ENCODE measurements around the gene GTSE1.

Gene GTSE1

DNA sequence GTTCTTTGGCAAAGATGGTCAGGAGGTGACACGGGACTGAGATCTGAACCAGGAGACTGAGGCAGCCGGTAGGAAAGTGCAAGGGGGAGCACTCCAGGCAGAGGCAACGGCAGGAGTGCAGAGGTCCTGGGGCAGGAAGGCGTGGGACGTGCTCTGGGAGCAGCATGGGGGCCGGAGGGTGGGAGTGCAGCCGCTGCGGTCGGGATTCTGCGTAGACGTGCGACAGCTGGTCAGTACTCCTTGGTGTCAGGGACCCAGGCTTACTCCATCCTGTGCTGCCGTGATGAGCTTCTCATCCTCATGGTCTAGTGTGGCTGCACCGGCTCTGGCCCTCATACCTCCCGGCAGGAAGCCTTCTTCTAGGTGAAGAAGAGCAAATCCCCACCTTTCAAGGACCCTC is 21.9 kb downstream of the GTSE1 start:
- in situ Hi-C loops (cut with MboI; ENCODE audit: low pct_unique_long_range_greater_than_20kb, low sequenced_read_pairs) = no loop called here
- no peak for DNase-seq

DNA sequence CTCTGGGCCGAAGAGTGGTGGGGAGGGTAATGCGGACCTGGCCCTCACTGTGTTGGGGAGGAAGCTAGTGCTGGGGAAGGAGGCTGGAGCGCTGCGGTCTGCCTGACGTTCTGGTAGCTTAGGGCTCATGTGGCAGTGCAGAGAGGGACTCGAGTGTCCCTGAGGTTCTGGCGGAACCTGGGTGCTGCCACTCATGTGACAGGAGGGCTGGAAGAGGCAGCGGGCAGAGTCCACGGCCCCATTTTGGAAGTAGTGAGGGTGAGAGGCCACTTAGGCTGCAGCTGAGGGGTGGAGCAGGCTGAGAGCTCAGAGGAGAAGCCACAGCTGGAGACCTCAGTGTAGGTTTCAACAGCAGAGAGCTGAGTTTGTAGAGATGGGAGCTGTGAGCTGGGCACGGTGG is 22.6 kb downstream of the GTSE1 start:
- in situ Hi-C loops (cut with MboI; ENCODE audit: low pct_unique_long_range_greater_than_20kb, low sequenced_read_pairs) = no loop called here
- DNase-seq = no peak

DNA sequence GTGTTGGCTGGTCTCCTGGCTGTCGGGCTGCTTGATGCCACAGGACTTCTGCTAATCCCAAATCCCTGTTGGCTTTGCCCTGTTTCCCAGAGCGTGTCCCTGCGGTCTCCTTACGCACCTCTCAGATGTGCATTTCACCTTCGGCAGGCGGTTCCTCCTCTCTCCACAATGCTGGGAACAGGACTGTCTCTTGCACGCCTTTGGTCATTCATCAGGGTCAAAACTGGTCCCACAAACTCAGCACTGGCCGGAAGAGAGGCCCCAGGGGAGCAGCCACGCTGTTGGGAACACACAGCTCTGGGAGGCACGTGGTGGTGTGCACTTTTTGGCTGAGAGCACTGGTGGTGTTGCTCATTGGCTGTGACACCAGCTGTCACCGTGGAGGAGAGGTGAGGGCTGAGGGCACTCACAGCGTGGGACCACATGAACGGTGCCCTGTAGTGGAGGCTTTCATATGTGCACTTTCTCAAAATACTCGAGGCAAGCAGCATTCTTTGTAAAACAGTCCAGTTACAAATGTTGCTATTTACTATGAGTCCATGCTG is 23.6 kb downstream of the GTSE1 start:
- DNase-seq = no peak
- in situ Hi-C loops (cut with MboI; ENCODE audit: low pct_unique_long_range_greater_than_20kb, low sequenced_read_pairs) = no loop called here

DNA sequence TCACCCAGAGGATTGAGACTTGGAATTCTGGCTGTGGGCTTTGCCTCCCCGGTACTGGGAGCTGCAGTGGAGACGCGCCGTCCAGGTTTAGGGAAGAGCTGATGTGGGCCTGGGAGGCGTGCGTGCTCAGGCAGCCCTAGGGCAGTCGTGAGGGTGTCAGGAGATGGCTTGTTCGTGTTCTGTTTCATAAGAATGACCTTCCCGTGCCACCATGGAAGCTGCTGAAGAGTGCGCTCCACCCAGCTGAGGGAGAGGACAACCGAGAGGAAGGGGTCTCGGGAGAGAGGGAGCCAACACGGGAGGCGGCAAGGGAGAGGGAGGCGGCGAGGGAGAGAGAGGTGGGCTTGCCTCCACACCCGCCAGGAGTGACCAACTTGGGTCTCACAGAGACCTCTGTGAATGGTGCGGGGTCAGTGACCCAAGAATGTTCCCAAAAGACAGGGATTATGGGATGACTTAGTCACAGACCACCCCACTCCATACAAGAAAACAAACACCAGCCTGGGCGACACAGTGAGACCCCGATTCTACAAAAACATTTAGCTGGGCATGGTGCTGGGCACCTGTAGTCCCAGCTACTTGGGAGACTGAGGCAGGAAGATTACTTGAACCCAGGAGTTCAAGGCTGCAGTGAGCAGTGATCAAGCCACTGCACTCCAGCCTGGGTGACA is 24.2 kb downstream of the GTSE1 start:
- no peak for DNase-seq
- in situ Hi-C loops (cut with MboI; ENCODE audit: low pct_unique_long_range_greater_than_20kb, low sequenced_read_pairs) = no loop called here

DNA sequence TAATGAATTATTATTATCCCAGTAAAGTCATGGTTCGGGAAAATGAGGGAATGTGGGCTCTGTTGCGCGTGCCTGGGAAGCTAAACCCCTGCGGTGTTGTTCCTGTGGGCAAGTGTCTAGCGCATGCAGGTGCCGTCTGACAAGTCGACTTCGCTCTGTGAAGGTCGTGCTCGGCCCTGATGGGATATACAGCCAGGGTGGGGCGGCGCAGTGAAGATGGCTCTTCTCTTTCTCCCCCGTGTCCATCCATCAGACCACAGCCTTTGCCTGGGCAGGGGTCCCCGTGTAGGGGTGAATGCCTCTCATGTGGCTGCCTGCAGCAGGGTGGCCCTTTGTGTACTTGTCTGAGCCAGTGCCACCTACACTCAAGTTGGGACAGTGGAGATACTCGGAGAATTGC is 26.0 kb downstream of the GTSE1 start:
- in situ Hi-C loops (cut with MboI; ENCODE audit: low pct_unique_long_range_greater_than_20kb, low sequenced_read_pairs) = no loop called here
- no peak for DNase-seq

DNA sequence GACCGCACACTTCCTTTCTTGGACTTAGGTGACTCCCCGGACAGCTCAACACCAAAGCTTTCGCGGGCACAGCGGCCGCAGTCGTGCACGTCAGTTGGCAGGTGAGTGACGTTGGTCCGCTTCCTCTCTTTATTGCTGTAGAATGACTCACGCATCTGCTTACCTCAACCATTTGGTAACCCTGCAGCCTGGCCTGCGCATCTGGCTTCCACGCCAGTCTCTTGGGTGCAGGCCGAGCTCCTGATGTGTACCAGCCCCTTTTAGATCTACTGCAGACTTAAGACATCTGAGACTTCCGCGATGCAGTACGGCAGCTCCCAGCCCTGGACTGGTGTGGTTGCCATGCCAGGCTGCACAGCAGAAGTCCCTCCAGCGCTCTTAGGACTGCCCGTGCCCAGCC is 26.5 kb downstream of the GTSE1 start:
- DNase-seq = no peak
- in situ Hi-C loops (cut with MboI; ENCODE audit: low pct_unique_long_range_greater_than_20kb, low sequenced_read_pairs) = no loop called here

DNA sequence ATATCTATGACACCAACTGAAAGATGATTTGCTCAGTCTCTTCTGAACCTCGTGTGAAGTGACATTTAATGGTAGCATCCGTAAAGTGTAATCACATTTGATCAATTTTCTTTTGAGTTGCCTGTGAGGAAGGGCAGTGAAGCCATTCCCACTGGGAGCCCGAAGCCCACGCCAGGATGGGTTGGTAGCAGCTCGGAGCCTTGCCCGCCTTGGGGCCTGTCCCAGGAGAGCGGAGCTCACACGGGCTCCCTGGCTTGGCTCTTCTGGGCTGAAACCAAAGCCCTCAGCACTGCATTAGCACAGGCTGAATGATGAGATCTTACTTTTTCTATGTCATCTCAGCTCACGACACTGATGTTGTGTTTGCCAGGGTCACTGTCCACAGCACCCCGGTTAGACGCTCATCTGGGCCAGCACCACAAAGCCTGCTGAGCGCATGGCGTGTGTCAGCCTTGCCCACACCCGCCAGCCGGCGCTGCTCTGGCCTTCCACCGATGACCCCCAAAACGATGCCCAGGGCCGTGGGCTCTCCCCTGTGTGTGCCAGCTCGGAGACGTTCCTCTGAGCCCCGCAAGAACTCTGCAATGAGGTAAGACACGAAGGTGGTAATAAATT is 29.5 kb downstream of the GTSE1 start:
- DNase-seq = no peak
- in situ Hi-C loops (cut with MboI; ENCODE audit: low pct_unique_long_range_greater_than_20kb, low sequenced_read_pairs) = no loop called here

DNA sequence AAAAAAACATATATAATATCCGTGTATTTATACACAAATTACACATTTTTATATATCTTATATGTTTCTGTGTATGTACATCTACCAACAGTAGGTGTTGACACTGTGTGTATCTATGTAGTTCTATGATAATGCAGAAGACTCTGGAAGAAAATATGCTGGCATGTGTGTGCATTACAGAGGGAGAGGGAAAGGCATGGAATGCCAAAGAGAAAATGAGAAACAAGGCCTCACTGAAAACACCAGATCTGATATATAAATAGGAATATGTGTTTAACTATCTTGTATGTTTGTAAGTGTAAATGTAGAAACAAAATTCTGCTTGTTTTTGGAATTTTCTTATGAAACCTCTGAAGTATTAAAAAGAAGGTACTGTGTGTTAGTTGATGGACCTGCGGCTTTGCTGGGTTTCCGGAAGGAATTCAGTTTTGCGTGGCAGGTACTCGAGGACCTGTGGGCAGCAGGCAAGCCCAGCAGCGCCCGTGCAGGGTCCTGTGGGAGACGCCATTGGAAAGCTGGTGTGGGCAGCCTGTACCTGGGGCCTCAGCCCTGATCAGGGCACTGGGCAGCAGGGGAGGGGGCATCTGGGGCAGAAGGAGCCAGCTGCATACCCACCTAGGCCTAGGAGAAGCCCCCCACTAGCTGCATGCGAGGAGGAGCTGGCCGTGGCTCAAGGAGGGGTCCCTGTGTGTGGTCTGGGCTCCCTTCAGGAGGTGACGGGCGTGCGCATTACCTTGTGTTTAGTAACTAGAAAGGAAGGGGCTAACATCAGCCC is 31.2 kb downstream of the GTSE1 start:
- in situ Hi-C loops (cut with MboI; ENCODE audit: low pct_unique_long_range_greater_than_20kb, low sequenced_read_pairs) = no loop called here
- DNase-seq = no peak

DNA sequence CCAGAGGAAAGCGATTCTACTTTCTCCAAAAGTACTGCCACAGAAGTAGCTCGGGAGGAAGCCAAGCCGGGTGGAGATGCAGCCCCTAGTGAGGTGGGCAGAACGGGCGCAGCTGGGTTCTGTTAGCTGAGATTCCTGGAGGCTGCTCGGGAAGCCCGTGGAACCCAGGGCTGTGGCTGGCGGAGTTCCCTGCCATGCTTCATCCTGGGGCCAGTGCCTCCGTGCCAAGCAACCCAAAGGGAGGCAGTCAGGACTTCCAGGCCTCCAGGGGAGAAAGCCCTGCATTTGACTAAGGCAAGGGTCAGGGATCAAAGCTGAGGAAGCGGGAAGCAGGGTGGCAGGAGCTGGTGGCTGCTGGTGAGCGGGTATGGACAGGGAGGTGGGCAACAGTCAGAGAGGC is 32.1 kb downstream of the GTSE1 start:
- in situ Hi-C loops (cut with MboI; ENCODE audit: low pct_unique_long_range_greater_than_20kb, low sequenced_read_pairs) = no loop called here
- DNase-seq = no peak

DNA sequence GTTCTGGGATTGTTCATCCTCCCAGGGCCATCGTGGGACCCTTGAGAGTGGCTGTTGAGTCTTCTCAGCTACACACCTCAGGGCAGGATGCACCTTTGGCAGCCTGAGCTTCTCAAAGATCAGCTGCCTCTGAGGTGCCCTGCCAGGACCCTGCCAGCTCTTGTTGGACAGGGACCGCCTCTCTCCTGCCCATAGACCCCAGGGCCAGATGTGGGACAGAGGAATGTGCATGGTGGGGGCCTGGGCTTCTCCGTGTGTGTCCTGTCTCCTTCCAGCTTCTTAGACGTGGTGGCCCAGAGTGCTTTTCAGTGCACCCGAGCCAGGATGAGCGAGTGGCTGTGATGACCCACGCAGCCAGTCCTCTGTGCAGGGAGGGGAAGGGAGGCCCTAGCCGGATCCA is 32.9 kb downstream of the GTSE1 start:
- no peak for DNase-seq
- in situ Hi-C loops (cut with MboI; ENCODE audit: low pct_unique_long_range_greater_than_20kb, low sequenced_read_pairs) = no loop called here

DNA sequence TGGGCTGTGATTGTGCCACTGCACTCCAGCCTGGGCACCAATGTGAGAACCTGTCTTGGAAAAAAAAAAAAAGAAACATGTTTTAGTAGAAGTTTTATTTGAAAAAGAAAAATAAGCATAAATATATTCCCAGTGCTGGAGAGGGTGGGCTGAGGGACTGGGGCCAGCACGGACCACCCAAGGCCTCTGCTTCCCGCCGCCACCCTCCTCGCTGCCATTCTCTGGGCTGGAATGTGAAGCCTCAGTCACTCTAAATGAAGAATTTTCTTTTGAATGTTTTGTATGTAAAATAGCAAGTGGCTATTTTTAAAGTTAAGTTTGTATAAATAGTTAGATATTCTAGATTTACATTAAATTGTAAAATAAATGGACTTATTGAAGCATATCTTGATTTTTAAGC is 33.8 kb downstream of the GTSE1 start:
- in situ Hi-C loops (cut with MboI; ENCODE audit: low pct_unique_long_range_greater_than_20kb, low sequenced_read_pairs) = no loop called here
- no peak for DNase-seq

DNA sequence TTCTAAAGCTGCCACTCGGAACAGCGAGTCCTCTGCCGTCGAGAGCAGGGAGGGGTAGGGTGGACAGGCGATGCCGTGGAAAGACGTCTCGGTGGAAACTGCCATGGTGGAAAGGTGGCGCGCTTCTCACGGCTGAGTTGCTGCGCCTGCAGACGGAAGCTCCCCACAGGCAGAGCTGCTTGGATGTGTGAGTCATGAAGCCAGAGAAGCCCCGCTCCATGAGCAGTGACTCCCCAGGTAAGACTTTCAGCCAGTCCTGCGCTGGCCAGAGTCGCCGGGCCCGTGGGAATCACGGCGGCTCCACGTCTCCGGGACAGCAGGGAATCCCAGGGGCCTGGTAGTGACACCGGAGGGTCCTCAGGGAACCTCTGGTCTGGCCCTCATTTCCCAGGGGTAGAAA is 34.8 kb downstream of the GTSE1 start:
- in situ Hi-C loops (cut with MboI; ENCODE audit: low pct_unique_long_range_greater_than_20kb, low sequenced_read_pairs) = no loop called here
- no peak for DNase-seq

DNA sequence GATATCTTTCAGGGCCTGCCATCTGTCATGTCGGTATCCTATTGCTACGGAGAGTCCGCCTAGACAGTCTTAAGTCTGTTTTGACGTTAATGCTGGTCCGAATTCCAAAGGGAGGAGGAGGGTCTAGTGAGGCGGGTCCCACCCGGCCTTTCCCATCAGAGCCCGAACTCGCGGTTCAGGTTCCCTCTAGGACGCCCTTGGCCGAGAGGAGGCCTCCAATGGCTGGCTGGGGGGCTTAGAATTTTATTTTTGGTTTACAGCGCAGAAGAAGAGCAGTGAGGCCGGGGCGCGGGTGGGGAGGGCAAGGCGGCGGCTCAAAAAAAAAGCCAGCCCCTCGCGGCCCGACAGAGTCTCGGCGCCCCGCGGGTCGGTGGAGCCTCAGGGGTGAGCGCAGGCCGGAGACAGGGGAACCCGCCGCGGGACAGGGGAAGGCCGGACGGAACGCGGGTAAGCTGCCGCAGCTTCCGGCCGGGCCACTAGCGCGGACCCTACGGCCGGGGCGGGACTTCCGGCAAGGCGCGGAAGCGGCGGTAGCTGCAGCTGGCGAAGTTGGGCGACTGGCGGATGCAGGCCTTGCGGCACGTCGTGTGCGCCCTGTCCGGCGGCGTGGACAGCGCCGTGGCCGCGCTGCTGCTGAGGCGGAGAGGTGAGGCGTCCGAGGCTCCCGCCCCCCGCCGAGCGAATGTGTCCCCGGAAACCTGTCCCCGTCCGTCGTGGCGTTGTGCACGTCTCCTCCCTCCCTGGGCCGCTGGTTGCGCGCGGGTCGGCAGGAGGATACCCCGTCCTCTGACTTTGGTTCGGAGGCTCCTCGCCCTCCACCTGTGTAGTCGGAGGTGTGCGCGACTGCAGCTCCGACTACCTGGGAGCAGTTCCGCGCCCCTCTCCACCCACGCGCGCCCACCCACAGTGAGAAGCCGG is 38.8 kb downstream of the GTSE1 start, which contains the start of gene TRMU:
Gene TRMU (plus strand): TSS at position 514 of the 918 bp plus-strand sequence. CDS start 51 bp downstream, at position 565.
- DNase-seq = peak; percentile 84
- in situ Hi-C loops (cut with MboI; ENCODE audit: low pct_unique_long_range_greater_than_20kb, low sequenced_read_pairs) = no loop called here

DNA sequence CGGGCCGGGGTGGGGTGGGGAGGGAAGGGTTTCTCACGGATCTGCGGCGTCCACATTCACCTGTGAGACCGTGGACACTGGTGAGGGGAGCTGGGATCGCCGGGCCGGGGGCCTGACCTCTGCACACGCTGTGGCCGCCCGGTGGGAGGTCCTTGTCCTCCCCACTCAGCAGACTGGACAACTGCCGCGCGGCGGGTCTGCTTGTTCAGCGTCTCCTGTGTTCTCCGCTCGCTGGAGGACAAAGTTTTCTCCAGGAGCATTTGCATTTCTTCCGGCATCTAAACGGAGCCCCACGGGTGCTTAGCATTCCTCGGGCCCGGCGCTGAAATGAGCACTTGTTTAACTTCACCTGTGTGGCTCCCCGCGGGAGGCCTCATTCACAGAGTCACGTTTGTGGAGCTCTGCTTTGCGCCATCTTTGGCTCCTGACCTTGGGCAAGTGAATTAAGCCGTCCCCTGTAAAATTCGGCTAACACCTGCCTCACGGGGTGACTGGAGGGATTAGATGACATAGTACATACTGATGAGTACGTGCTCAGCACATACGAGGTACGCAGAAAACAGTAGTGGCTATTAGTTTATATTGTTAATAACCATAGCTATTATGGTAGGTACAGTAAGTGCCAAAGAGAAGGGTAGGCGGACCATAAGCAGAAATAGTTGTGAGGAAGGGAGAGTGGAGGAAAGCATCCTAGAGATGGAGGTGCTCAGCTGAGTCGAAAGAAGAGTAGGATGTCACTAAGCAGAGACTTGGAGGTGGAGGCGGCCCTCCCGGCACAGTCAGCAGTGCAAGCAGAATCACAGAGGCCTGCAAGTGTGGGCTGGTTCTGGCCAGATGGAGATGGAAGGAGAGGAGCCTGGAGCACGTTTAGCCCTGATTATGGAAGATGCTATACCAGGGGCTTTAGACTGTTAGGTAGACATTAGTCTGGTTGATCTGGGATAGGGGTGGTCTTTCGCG is 39.7 kb downstream of the GTSE1 start:
- no peak for DNase-seq
- in situ Hi-C loops (cut with MboI; ENCODE audit: low pct_unique_long_range_greater_than_20kb, low sequenced_read_pairs) = no loop called here

DNA sequence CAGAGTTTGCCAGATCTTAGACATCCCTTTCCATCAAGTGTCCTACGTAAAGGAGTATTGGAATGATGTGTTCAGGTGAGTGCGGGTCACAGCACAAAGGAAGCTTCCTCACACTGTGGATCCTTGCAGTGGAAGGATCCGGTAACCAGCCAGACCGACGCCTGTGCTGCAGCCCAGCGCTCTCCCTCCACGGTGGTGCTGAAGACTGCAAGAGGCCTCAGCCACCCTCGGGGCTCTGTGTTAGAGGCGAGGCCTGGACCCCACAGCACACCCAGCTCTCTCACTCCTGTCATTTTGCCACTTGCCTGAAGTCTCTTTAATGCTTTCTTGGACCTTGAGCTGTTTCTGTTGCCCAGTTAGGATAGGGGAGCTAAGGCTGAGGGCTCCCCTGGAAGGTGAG is 41.2 kb downstream of the GTSE1 start:
- DNase-seq = no peak
- in situ Hi-C loops (cut with MboI; ENCODE audit: low pct_unique_long_range_greater_than_20kb, low sequenced_read_pairs) = no loop called here

DNA sequence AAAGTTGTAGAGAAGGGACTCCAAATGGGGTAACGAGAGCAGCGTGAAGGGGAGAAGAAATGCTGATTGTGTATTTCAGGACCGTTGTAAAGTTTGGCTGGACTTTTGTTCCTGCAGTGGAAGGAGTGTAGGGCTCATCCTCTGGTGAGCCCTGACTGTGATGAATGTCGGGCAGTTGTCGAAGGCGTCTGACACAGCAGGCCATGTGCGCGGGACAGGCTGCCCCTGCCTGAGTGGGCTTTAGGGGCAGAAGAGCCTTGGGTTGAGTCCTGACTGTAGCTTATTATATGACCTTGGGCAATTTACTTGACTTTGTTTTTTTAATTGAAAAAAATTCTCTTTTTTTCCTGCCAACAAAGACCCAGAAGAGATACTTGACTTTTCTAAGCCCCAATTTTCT is 42.0 kb downstream of the GTSE1 start:
- in situ Hi-C loops (cut with MboI; ENCODE audit: low pct_unique_long_range_greater_than_20kb, low sequenced_read_pairs) = no loop called here

DNA sequence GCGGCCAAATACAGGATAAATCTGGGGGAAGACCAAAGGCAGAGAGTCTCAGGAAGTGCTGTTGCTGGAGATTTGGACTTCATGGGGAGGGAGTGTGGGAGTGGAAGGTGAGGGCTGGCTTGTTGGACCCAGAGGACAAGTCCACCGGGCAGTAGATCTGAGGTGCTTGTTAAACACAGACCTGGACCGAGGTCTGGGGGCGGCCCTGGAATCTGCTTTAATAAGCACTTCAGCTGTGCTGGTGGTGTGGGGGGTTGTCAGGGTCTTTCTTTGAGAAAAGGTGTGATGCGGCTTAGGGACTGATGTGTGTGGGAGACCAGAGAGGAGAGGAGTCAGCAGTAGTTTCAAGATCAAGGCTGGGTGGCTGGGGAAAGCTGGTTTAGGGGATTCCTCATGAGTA is 43.3 kb downstream of the GTSE1 start:
- in situ Hi-C loops (cut with MboI; ENCODE audit: low pct_unique_long_range_greater_than_20kb, low sequenced_read_pairs) = no loop called here
- no peak for DNase-seq

More for the DNA sequence above, 42.0 kb downstream of the GTSE1 start:
- no peak for DNase-seq

DNA sequence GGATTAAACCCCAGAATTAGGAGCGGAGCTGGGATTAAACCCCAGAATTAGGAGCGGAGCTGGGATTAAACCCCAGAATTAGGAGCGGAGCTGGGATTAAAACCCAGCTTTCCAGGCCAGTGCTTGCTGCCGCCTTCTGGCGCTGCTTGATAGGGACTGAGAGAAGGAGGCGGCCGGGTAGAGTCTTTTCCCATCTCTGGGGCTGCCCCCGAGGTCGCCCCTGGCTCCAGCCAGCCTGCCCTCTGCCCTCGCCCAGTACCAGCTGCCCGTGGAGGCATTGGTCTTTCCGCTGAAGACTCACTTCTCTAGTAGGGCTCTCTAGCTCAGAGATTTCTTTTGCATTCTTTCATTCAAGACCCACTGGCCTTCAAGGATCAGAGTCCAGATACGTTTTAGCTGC is 44.0 kb downstream of the GTSE1 start:
- in situ Hi-C loops (cut with MboI; ENCODE audit: low pct_unique_long_range_greater_than_20kb, low sequenced_read_pairs) = no loop called here
- no peak for DNase-seq

Measured in KBM-7 (cell line).